SJSA1 (cell line): Measurements from ENCODE around the gene FTO. TPM values are rescaled to one million over a fixed set of nuclear protein-coding genes. Genes with fewer than 3 reads are reported as not detected.

Experiments used
- DNase-seq, 2 experiments: peaks; one replicate each; pipeline ENCODE4 v3.0.0-alpha.2; 2015 to 2020; ENCODE audit warnings: low spot score in 2 of 2, low read depth in 1 of 2
- H3K27ac ChIP-seq: fragments of 250-450 bp; sonication (Bioruptor Pico); 2 replicates; pipeline ENCODE4 v1.5.1; 2020; ENCODE audit warnings: mild to moderate bottlenecking, moderate library complexity
- H3K27me3 ChIP-seq: fragments of 250-450 bp; sonication (Bioruptor Pico); replicated peaks from 2 replicates; pipeline ENCODE4 v1.5.1; 2020; ENCODE audit warnings: mild to moderate bottlenecking, moderate library complexity
- H3K36me3 ChIP-seq: fragments of 250-450 bp; sonication (Bioruptor Pico); 2 replicates; pipeline ENCODE4 v1.5.1; 2020; ENCODE audit warnings: mild to moderate bottlenecking
- H3K4me1 ChIP-seq: fragments of 250-450 bp; sonication (Bioruptor Pico); replicated peaks from 2 replicates; pipeline ENCODE4 v1.6.1; 2021; ENCODE audit warnings: mild to moderate bottlenecking
- H3K4me3 ChIP-seq: fragments of 250-450 bp; sonication (Bioruptor Pico); 2 replicates; pipeline ENCODE4 v1.5.1; 2020; ENCODE audit warnings: mild to moderate bottlenecking
- H3K9me3 ChIP-seq: fragments of 250-450 bp; sonication (Bioruptor Pico); replicated peaks from 2 replicates; pipeline ENCODE4 v1.5.1; 2020; ENCODE audit warnings: mild to moderate bottlenecking
- total RNA-seq: library from RNA; depleted of rRNA; stranded (reverse); fragments of >200 nt; shearing (Covaris generic); gene quantifications from 2 replicates; pipeline ENCODE4 v1.2.3, GENCODE V29; 2014

Gene FTO
- total RNA-seq, 1 experiment from 2014 or later: 106 TPM

- Histone ChIP-seq H3K27me3 (no peaks in the 10 kb centered on the region), H3K4me3 (no peak overlapping the region), H3K36me3 (0 out of 2 replicates have a peak, but pooled peaks cover 3% of the 10 kb centered on the region), H3K4me1 (no peaks in the 10 kb centered on the region), H3K27ac (no peak overlapping the region), H3K9me3 (no peaks in the 10 kb centered on the region)
- no peak for DNase-seq
Observed at GRCh38 chr16:53950677-53951076, 246.7 kb downstream of the FTO start.

- Histone ChIP-seq H3K9me3 (no peaks in the 10 kb centered on the region), H3K36me3 (0 out of 2 replicates have a peak, but pooled peaks cover 3% of the 10 kb centered on the region), H3K4me3 (no peak overlapping the region), H3K4me1 (no peaks in the 10 kb centered on the region), H3K27ac (no peak overlapping the region), H3K27me3 (no peaks in the 10 kb centered on the region)
- peak in 1 of 2 experiments; percentile 7 for DNase-seq
Observed at GRCh38 chr16:53952215-53953208, 248.6 kb downstream of the FTO start.

- Histone ChIP-seq H3K9me3 (no peaks in the 10 kb centered on the region), H3K27ac (no peak overlapping the region), H3K27me3 (no peaks in the 10 kb centered on the region), H3K36me3 (0 out of 2 replicates have a peak, but pooled peaks cover 3% of the 10 kb centered on the region), H3K4me3 (no peak overlapping the region), H3K4me1 (no peaks in the 10 kb centered on the region)
- no peak for DNase-seq
Observed at GRCh38 chr16:53953336-53953735, 249.4 kb downstream of the FTO start.

GRCh38 chr16:53955221-53955875, 251.4 kb downstream of the FTO start:
- Histone ChIP-seq H3K36me3 (0 out of 2 replicates have a peak, but pooled peaks cover 3% of the 10 kb centered on the region), H3K9me3 (no peaks in the 10 kb centered on the region), H3K27me3 (no peaks in the 10 kb centered on the region), H3K4me1 (no peaks in the 10 kb centered on the region), H3K4me3 (no peak overlapping the region), H3K27ac (no peak overlapping the region)
- DNase-seq: no peak

GRCh38 chr16:53958341-53958880, 254.5 kb downstream of the FTO start:
- Histone ChIP-seq H3K4me3 (no peak overlapping the region), H3K4me1 (no peaks in the 10 kb centered on the region), H3K9me3 (no peaks in the 10 kb centered on the region), H3K27ac (no peak overlapping the region), H3K27me3 (no peaks in the 10 kb centered on the region), H3K36me3 (no peaks in the 10 kb centered on the region)
- no peak for DNase-seq

- Histone ChIP-seq H3K9me3 (no peaks in the 10 kb centered on the region), H3K4me3 (no peak overlapping the region), H3K4me1 (no peaks in the 10 kb centered on the region), H3K27ac (no peak overlapping the region), H3K36me3 (no peaks in the 10 kb centered on the region), H3K27me3 (no peaks in the 10 kb centered on the region)
- no peak for DNase-seq
Observed at GRCh38 chr16:53960050-53960812, 256.3 kb downstream of the FTO start.

GRCh38 chr16:53960954-53961616, 257.1 kb downstream of the FTO start:
- Histone ChIP-seq H3K4me3 (no peak overlapping the region), H3K4me1 (no peaks in the 10 kb centered on the region), H3K36me3 (no peaks in the 10 kb centered on the region), H3K9me3 (no peaks in the 10 kb centered on the region), H3K27me3 (no peaks in the 10 kb centered on the region), H3K27ac (no peak overlapping the region)
- no peak for DNase-seq

GRCh38 chr16:53962041-53962440, 258.1 kb downstream of the FTO start:
- H3K4me3 ChIP-seq: no peak overlapping the region
- no peaks in the 10 kb centered on the region for H3K36me3 ChIP-seq
- no peaks in the 10 kb centered on the region for H3K4me1 ChIP-seq
- no peaks in the 10 kb centered on the region for H3K27me3 ChIP-seq
- H3K27ac ChIP-seq: no peak overlapping the region
- H3K9me3 ChIP-seq: no peaks in the 10 kb centered on the region
- DNase-seq: no peak

- H3K27me3 ChIP-seq: no peaks in the 10 kb centered on the region
- H3K9me3 ChIP-seq: no peaks in the 10 kb centered on the region
- H3K4me3 ChIP-seq: no peak overlapping the region
- no peak overlapping the region for H3K27ac ChIP-seq
- H3K36me3 ChIP-seq: no peaks in the 10 kb centered on the region
- H3K4me1 ChIP-seq: no peaks in the 10 kb centered on the region
- DNase-seq: no peak
Observed at GRCh38 chr16:53964145-53964790, 260.3 kb downstream of the FTO start.

GRCh38 chr16:53966821-53967571, 263.0 kb downstream of the FTO start:
- DNase-seq: no peak
- Histone ChIP-seq H3K4me1 (no peaks in the 10 kb centered on the region), H3K9me3 (no peaks in the 10 kb centered on the region)

GRCh38 chr16:53967572-53967971, 263.6 kb downstream of the FTO start:
- Histone ChIP-seq H3K4me1 (no peaks in the 10 kb centered on the region), H3K9me3 (no peaks in the 10 kb centered on the region), H3K4me3 (no peak overlapping the region), H3K36me3 (no peaks in the 10 kb centered on the region), H3K27me3 (no peaks in the 10 kb centered on the region), H3K27ac (no peak overlapping the region)
- no peak for DNase-seq

More at GRCh38 chr16:53966821-53967571, 263.0 kb downstream of the FTO start:
- H3K36me3 ChIP-seq: no peaks in the 10 kb centered on the region
- no peak overlapping the region for H3K4me3 ChIP-seq
- no peaks in the 10 kb centered on the region for H3K27me3 ChIP-seq
- H3K27ac ChIP-seq: no peak overlapping the region

GRCh38 chr16:53968454-53968853, 264.5 kb downstream of the FTO start:
- Histone ChIP-seq H3K27ac (no peak overlapping the region), H3K27me3 (no peaks in the 10 kb centered on the region), H3K4me3 (no peak overlapping the region), H3K4me1 (no peaks in the 10 kb centered on the region), H3K36me3 (no peaks in the 10 kb centered on the region), H3K9me3 (no peaks in the 10 kb centered on the region)
- no peak for DNase-seq
